GM12892 (cell line): ENCODE measurements around the gene LRRC47.

Experiments
- POLR2A ChIP-seq: IDR thresholded peaks from 2 replicates; pipeline ENCODE4 v1.6.1; 2011; ENCODE audit warnings: low read depth, low read length, control low read depth
- POLR2AphosphoS5 ChIP-seq: IDR thresholded peaks from 2 replicates; pipeline ENCODE4 v1.6.1; 2011; ENCODE audit warnings: low read depth, low read length, control low read depth
- TAF1 ChIP-seq: IDR thresholded peaks from 2 replicates; pipeline ENCODE4 v1.6.1; 2011; ENCODE audit warnings: low read depth, mild to moderate bottlenecking, control low read depth, low read length, borderline replicate concordance

DNA sequence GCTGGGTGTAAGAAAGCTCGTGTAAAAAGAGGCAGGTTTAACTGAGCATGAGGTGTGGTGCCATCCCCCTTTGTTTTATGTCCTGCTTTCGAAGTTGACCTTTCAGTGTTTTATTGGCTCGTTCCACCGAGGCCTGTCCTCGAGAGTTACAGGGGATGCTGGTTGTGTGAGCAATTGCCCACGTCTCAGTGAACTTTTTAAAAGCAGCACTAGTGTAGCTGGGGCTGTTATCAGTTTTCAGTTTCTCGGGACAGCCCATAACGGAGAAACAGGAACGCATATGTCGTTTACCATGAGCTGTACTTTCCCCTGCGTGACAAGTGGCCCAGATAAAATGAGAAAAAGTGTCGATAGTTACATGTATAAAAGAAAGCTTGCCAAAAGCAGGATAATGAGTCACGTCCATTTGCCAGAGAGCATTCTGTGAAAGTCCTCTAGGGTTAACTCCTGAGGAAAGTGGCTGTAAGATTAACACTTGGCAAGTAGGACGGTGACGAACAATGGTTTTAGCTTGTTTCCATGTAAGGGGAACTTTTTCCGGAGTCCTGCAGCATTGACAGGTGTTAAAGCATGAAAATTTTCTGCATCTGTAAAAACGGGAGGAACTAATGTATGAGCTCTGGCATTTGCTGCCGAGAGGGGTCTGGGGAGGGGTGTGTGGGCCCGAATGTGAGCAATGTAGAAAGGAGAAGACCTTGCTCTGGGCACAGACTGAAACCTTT is 7.8 kb upstream of the LRRC47 start:
- TF ChIP-seq POLR2A: no peak
- no peak for TF ChIP-seq TAF1
- TF ChIP-seq POLR2AphosphoS5: no peak
